GM12878 (cell line): Measurements from ENCODE around the gene GNPTAB. TPM values are rescaled to one million over a fixed set of nuclear protein-coding genes. Genes with fewer than 3 reads are reported as not detected.

Experiments
- ATAC-seq: fragments of 200-7000 bp; cut with Tn5 transposase; 3 replicates; pipeline ENCODE4 v1.9.1; 2020; ENCODE audit warnings: mild to moderate bottlenecking, moderate library complexity
- BruUV-seq: library from RNA; stranded (reverse); fragments of 400-500 nt; replicated peaks from 2 replicates; lab custom pipeline; 2021; lab: Mats Ljungman, UMichigan
- CTCF ChIA-PET: fragments of 300-600 bp; sonication (Branson Sonifier 250); formaldehyde crosslinking; extraction: SDS; loops from one replicate; lab custom pipeline; 2021; ENCODE audit warnings: inconsistent platforms; lab: Yijun Ruan, JAX
- POLR2A ChIA-PET: fragments of 350-600 bp; formaldehyde crosslinking; extraction: SDS; loops from one replicate; lab custom pipeline; 2021; ENCODE audit warnings: inconsistent platforms; lab: Charles Lee
- RAD21 ChIA-PET: fragments of 300-600 bp; sonication (Branson Sonifier 250); formaldehyde crosslinking; loops from one replicate; lab custom pipeline; 2023; ENCODE audit warnings: antibody characterized with exemption; ENCODE audit not compliant: unreplicated experiment; lab: Charles Lee
- SMC1A ChIA-PET: fragments of 300-600 bp; sonication (Branson Sonifier 250); formaldehyde crosslinking; loops from one replicate; lab custom pipeline; 2023; ENCODE audit not compliant: unreplicated experiment, uncharacterized antibody; lab: Charles Lee
- DNase-seq: peaks from one replicate; pipeline ENCODE4 v3.0.0-alpha.2; 2011; ENCODE audit warnings: low read depth, low spot score
- FAIRE-seq: peaks from 3 replicates; lab custom pipeline; 2011; peaks lifted over from hg19 to GRCh38; lab: Jason Lieb, UNC
- H2AFZ ChIP-seq: 2 replicates; pipeline ENCODE4 v1.6.0; 2011; ENCODE audit warnings: low read depth, low read length, control low read depth; ENCODE audit not compliant: control insufficient read depth
- H3K27ac ChIP-seq: 2 replicates; pipeline ENCODE4 v1.5.1; 2011; ENCODE audit warnings: control low read depth; ENCODE audit not compliant: control insufficient read depth, insufficient read depth
- H3K27me3 ChIP-seq, 2 experiments: replicated peaks in 1 of 2; 2 replicates each; pipeline versions ENCODE4 v1.6.0 to v1.6.1; 2011; ENCODE audit warnings: low read length in 1 of 2; ENCODE audit not compliant: control insufficient read depth in 2 of 2, insufficient read depth in 2 of 2
- H3K36me3 ChIP-seq, 2 experiments: 2 replicates each; pipeline ENCODE4 v1.5.1; 2011; ENCODE audit warnings: low read length in 1 of 2; ENCODE audit not compliant: control insufficient read depth in 2 of 2, insufficient read depth in 2 of 2
- H3K4me1 ChIP-seq: 2 replicates; pipeline ENCODE4 v1.6.1; 2011; ENCODE audit warnings: mild to moderate bottlenecking, low read length, moderate library complexity, mixed read lengths; ENCODE audit not compliant: control insufficient read depth, insufficient read depth
- H3K4me2 ChIP-seq: 2 replicates; pipeline ENCODE4 v1.6.0; 2011; ENCODE audit warnings: control low read depth; ENCODE audit not compliant: control insufficient read depth, insufficient read depth
- H3K4me3 ChIP-seq: fragments of 200-600 bp; sonication (generic); 2 replicates; pipeline ENCODE4 v1.5.1; 2016
- H3K79me2 ChIP-seq: 2 replicates; pipeline ENCODE4 v1.6.0; 2011; ENCODE audit warnings: low read length; ENCODE audit not compliant: control insufficient read depth, insufficient read depth
- H3K9ac ChIP-seq: 2 replicates; pipeline ENCODE4 v1.8.0; 2011; ENCODE audit warnings: low read length, control low read depth, mixed read lengths; ENCODE audit not compliant: control insufficient read depth, insufficient read depth
- H3K9me3 ChIP-seq: replicated peaks from 3 replicates; pipeline ENCODE4 v1.5.1; 2011; ENCODE audit warnings: mild to moderate bottlenecking, low read length; ENCODE audit not compliant: control insufficient read depth, insufficient read depth
- H4K20me1 ChIP-seq: 2 replicates; pipeline ENCODE4 v1.6.0; 2011; ENCODE audit not compliant: control insufficient read depth, insufficient read depth
- CTCF ChIP-seq, 3 experiments: IDR thresholded peaks in 2 of 3; conservative IDR thresholded peaks in 1 of 3; 2 replicates each; pipeline ENCODE4 v1.5.1; 2011; ENCODE audit warnings: low read depth in 3 of 3, low read length in 3 of 3, mild to moderate bottlenecking in 3 of 3, control low read depth in 2 of 3, moderate library complexity in 2 of 3, inconsistent platforms in 1 of 3, mixed read lengths in 1 of 3; ENCODE audit not compliant: control insufficient read depth in 2 of 3, insufficient read depth in 1 of 3; ENCODE audit errors: extremely low read depth in 1 of 3
- MYB ChIP-seq: fragments of 150-350 bp; IDR thresholded peaks from 2 replicates; pipeline ENCODE4 v1.6.1; 2014; ENCODE audit warnings: mild to moderate bottlenecking, low read depth, low read length, borderline replicate concordance
- PAX5 ChIP-seq: IDR thresholded peaks from 2 replicates; pipeline ENCODE4 v1.6.1; 2011; ENCODE audit warnings: low read depth, low read length, borderline replicate concordance
- PRDM15 ChIP-seq: fragments of 450-650 bp; formaldehyde crosslinking; IDR thresholded peaks from 2 replicates; pipeline ENCODE4 v1.4.0; 2020; ENCODE audit warnings: mild to moderate bottlenecking, moderate library complexity
- RUNX3 ChIP-seq: IDR thresholded peaks from 2 replicates; pipeline ENCODE4 v1.6.1; 2012; ENCODE audit warnings: low read length, inconsistent platforms
- WGBS: methylation state at CpG from one replicate; pipeline ENCODE4 v1.1.6; 2016; ENCODE audit warnings: low lambda C conversion rate; ENCODE audit not compliant: insufficient replicate concordance, insufficient coverage; ENCODE audit errors: missing lambda C conversion rate; 5-methylcytosine and 5-hydroxymethylcytosine counted together
- in situ Hi-C: fragments of 300-500 bp; cut with MboI; formaldehyde crosslinking; loops from 9 replicates; pipeline ENCODE4 v1.14.3; 2018; ENCODE audit warnings: mixed read lengths
- intact Hi-C: fragments of 100-400 bp; cut with micrococcal nuclease; formaldehyde crosslinking; loops from one replicate; pipeline ENCODE4 v1.14.2; 2022; ENCODE audit not compliant: unreplicated experiment
- polyA plus RNA-seq, 11 experiments: library from polyadenylated mRNA; depleted of rRNA in 4 of 11; unstranded in 6 of 11; stranded (reverse) in 5 of 11; fragments of >200 nt; fragmentation: Nextera tagmentation in 4 of 11; fragmentation: Illumina TruSeq in 1 of 11; extraction: Ambion mirVana in 4 of 11; extraction: Trizol in 1 of 11; gene quantifications; 1 replicate in 1 of 11; 2 replicates in 10 of 11; pipeline versions ENCODE4 v1.2.1 to v1.2.3, GENCODE V29; 2011 to 2016; ENCODE audit warnings: inconsistent platforms in 2 of 11, missing spikeins in 2 of 11, low read depth in 1 of 11
- total RNA-seq, 4 experiments: library from RNA; depleted of rRNA in 3 of 4; stranded (reverse); fragments of >200 nt in 3 of 4; fragmentation: Illumina TruSeq in 1 of 4; extraction: Trizol in 1 of 4; gene quantifications; 2 replicates each; pipeline versions ENCODE4 v1.2.1 to v1.2.3, GENCODE V29; 2013 to 2021

Gene GNPTAB
- total and polyA plus RNA-seq, 10 of the 15 experiments (the other 5 are each of a cell fraction or from before 2014, with no cell fraction given): 9.8 to 38.9 (median 35.3) TPM

GRCh38 chr12:101804409-101804808, 26.4 kb downstream of the GNPTAB start:
- ChIA-PET CTCF (interaction anchor here (1.0 to 2.2 kb wide), 5 partner anchors 17 to 390 kb away, joined by 3 to 5 read pairs (median 3); no protein-coding TSS in a partner anchor), POLR2A (interaction anchor here (0.6 kb wide), 1 partner anchor 387 kb away, joined by 3 read pairs; no protein-coding TSS in a partner anchor), RAD21 (no interaction called here), SMC1A (interaction anchor here (1.0 to 5.3 kb wide), 5 partner anchors 11 to 24 kb away, joined by 3 to 32 read pairs (median 3); no protein-coding TSS in a partner anchor)
- Histone ChIP-seq H3K9me3 (no peaks in the 10 kb centered on the region; the same call in 2 of the 3 replicates), H3K27ac (no peak overlapping the region), H3K79me2 (peaks cover 15% of the 10 kb centered on the region), H4K20me1 (no peaks in the 10 kb centered on the region), H2AFZ (no peak overlapping the region), H3K36me3 (no peaks in the 10 kb centered on the region; a peak in 1 of 4 replicates), H3K9ac (no peak overlapping the region), H3K27me3 (no peaks in the 10 kb centered on the region), H3K4me3 (no peak overlapping the region), H3K4me1 (no peaks in the 10 kb centered on the region), H3K4me2 (no peak overlapping the region)
- BruUV-seq: no TSS peak
- WGBS: 33% methylated on average over 3 of the region's 3 CpGs
- intact Hi-C loops: no loop called here
- in situ Hi-C loops: no loop called here
- DNase-seq (no peak), FAIRE-seq (peak; percentile 7), ATAC-seq (peak; percentile 26)
- TF ChIP-seq PAX5 (no peak), RUNX3 (peak; percentile 50), CTCF (IDR thresholded peaks at IDR 0.05 in 2 of 3, conservative IDR thresholded peaks at IDR 0.05 in 1 of 3; ENCODE audit: control insufficient read depth in 2 of 3, extremely low read depth in 1 of 3, insufficient read depth in 1 of 3, low read depth in 3 of 3, low read length in 3 of 3) (no peak), PRDM15 (CRISPR knock-in tag) (no peak), MYB (no peak)
